CD4-positive, alpha-beta T cell treated with Interleukin-10 for 1 hour (primary cell): ENCODE results near the gene TXNDC5.

Source experiments
- DNase-seq: peaks from one replicate; pipeline ENCODE4 v3.0.0-alpha.2; 2020

Gene TXNDC5

DNA sequence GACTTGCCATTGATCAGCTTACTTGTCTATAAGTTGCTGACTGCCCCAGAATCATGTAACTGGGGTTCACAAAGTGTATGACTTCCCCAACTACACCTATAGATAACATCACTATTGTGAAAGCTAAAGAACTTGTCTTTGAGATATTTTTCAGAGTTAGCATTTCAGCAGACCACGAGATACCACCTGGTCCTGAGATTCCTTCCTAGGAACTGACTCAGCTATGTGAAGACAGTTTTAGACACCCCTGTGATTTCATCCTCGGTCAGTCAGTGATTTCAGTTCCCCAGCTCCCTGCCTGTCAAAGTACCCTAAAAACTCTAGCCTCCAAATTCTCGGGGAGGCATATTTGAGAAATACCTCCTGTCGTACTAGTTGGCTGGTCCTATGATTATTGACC lies 62.4 kb downstream of the TXNDC5 start:
- no peak for DNase-seq

GRCh38 chr6:7846966-7847818 lies 63.4 kb downstream of the TXNDC5 start:
- no peak for DNase-seq

DNA sequence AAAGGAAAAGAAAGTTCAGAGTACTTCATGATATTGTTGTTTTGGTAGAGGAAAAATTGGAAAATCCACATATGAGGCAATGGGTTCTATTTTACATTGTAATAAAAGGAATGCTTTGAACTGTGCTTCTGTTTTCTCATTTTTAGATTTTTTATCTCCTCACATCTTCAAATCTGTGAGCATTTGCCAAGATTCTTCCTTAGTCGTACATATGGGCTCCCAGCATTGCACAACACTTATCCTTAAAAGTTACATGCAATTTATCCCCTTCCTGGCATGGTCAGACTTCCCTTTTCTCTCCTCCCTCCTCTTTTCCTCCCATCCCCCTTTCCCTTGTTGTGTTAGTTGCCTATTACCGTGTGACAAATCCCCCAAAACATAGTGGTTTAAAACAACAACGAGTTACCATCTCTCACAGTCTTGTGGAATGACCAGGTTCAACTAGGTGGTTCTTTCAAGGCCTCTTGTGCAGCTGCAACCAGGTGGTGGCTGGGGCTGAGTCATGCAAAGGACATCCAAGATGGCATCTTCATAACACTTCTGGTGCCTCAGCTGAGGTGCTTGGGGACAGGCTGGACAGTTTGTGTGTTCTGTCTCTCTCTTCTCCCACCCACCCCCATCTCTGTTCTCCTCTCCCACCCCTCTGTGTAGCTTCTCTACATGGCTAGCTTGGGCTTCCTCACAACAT lies 68.7 kb downstream of the TXNDC5 start:
- no peak for DNase-seq

DNA sequence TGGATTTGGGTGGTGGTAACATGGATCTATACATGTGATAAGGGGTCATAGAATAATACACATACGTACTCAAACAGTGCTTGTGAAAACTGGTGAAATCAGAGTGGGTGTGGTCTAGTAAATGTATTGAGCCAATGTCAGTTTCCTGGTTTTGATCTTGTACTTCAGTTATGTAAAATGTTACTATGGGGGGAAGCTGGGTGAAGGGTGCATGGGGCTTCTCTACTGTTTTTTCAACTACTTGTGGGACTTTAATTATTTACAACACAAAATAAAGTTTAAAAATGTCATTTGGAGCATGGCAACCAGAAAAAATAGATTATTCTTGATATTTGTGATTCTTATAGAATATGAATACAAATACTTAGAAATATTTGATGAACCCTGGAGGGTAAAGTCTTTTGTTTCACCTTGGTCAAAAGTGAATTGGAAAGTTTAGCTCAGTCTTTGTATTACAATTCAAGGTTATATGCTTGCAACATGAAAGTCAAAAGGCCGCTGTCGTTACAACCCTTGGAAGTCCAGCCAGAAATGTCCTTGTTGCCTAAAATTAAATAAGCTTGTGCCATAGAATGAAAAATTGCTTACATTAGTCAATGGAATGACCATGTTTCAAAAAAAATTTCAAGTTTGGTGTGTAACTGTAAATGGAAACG lies 74.1 kb downstream of the TXNDC5 start:
- DNase-seq: no peak

DNA sequence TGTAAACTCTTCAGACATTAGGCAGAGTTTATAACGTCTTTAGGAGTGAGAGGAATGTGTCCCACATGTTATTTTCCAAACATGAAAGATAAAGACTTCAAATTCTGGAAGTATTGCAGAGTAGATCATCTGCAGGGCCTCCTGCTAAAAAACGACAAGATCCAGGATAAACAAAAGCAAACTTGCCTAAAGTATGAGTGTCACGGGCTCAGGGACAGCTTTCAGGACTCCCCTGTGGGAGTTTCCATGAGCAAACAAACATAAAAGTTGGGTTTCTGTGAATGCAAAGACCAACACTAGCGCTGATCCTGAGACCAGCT lies 76.9 kb downstream of the TXNDC5 start:
- no peak for DNase-seq

DNA sequence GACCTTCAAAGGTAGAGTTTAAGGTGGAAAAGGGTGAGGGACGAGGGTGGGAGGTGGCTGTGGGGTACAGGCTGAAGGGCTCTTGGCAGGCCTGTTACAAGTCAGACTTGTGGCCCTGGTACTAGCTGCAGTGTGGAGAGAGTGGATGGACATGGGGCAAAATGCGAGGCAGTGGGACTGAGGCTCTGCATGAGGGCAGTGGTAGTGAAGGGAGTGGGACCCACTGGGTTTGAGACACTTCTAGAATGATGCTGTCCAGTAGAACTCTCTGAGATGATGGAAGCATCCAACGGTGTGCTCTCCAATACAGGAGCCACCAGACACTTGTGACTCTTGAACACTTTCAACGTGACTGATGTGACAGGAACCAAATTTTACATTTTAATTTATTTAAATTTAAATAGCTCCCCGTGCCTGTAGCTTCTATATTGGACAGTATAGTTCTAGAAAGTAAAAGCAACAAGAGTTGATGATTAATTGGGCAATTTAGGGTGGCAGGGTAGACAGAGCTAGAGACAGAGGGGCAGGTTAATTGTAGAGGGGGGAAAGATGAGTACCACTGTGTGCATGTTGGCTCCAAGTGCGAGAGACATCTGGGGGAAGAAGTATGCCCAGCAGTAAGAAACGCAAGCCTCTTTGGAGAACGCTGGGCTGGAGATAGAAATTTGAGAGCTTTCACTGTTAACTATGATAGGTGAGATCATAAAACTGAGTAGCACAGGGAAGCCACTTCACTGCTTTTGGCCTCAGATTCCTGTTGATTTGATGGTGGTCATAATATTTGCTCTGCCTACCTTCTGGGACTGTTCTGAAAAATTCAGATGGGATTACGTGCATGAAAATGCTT lies 77.5 kb downstream of the TXNDC5 start:
- no peak for DNase-seq
